ENCODE measurements around the gene PAFAH1B1.
"Not testable (repeated sequence)": the region's sequence is repeated elsewhere in the genome, so short reads cannot be mapped to it uniquely, and the experiment has no call there.

PAFAH1B1 gene

DNA sequence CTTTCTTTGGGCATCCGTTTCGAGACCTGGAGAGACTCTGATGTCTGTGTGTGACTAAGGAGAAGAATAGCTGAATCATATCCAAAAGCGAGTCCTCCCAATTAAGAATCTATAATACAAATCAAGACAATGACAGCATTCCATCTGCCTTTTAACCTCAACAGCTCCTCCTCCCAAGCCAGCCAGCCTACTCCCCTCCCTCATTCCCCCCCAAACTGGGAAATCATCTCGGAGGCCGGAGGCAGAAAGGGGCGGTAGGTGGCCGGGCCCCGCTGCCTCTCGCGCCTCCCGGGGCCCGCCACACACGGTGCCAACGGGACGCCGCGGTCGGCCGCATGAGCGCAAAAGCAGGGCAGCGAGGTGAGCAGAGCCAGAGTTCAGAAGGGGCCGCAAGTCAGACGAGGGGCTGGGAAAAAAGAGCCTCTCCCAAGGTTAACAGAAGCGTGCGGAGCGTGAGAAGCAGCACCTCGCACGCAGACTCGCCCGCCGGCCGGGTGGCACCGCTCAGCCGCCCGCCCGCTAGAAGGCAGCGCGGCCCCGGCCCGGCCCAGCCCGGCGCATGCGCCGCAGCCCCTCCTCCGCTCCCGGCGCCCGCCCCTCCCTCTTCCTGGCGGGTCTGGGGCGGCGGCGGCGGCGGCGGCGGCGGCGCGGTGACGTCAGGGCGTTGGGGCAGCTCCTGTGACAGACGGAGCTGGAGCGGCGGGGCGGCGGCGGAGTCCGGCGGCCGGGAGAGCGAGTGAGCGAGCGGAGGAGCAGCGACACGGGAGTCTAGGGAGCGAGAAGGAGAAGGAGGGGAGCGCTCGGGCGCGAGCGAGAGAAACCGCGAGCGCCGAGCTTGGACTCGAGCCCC is at the start of gene PAFAH1B1:
Gene PAFAH1B1, plus strand, starts transcription at position 684 of the 850 bp plus-strand sequence. CDS start 44,635 bp downstream, outside the sequence.
- DNase-seq (ENCODE audit: low spot score), result peak; percentile 84

DNA sequence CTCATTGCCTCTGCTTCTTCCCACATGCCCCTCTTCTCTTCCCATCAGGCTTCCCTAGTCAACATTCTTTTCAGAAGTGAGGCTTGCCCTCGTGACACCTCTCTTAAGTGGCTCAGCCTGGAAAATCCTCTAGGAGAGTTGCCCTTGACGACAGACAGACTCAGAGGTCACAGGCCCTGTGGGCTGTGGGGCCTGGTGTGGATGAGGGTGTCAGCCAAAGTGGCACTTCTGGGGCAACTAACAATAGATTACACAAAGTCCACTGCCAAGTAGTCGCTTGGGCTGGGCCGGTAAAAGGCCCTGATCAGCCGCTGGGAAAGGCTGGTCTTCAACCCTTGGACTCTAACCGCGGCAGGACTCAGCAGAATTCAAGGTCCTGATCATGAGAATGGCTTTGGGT is 48.1 kb upstream of the PAFAH1B1 start:
- no peak for DNase-seq (ENCODE audit: low spot score)

DNA sequence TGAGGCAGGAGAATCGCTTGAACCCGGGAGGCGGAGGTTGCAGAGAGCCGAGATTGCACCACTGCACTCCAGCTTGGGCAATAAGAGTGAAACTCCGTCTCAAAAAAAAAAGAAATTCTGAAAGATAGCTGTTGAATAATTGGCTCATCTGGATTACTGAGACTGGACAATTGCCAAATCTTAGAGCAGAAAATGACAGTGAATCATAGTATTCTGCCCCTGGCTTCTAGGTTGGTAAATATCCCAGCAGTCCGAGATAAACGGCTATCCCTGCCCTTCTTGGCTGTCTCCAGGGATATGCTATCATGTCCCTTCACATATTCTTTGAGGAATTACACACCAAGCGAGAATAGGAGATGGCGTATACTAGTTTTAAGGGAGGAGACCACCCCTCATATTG is 46.3 kb upstream of the PAFAH1B1 start:
- DNase-seq (ENCODE audit: low spot score), result no peak

DNA sequence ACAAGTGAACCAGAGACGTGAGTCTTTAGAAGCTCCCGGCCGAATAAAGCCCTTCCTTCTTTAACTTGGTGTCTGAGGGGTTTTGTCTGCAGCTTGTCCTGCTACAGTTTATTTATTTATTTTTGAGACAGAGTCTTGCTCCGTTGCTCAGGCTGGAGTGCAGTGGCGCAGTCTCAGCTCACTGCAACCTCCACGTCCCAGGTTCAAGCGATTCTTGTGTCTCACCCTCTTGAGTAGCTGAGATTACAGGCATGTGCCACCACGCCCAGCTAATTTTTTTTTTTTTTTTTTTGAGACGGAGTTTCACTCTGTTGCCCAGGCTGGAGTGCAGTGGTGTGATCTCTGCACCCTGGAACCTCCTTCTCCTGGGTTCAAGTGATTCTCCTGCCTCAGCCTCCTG is 45.4 kb upstream of the PAFAH1B1 start:
- not testable (repeated sequence) for DNase-seq (ENCODE audit: low spot score)

DNA sequence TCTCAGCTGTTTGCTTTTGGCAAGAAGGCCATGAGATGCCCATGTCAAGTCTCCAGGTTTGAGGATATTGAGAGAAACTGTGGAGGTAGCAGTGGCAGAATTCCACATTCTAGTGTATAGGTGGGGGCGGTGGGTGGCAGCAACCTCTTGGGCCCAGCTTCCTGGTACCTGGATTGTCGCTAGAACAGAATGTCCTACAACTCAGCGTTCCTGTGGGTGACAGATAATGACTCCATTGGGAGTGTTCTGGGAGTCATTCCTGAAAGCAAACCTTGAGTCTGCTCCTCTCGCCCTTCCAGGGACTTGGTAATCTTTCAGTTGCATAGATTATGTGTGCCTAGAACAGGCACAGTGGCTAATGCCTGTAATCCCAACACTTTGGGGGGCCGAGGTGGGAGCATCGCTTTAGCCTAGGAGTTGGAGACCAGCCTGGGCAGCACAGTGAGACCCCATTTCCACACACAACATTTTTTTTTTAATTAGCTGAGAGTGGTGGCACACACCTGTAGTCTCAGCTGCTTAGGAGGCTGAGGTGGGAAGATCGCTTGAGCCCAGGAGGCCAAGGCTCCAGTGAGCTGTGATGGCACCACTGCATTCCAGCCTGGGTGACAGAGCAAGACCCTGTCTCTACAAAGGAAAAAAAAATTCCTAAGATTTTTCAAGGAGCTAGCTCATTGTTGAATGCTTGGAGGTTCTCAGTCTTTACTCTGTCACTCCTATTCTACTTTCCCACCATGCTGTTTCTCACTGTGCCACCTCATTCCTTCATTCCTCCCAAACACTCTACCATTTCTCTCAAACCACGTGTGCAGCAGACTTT is 43.9 kb upstream of the PAFAH1B1 start:
- DNase-seq (ENCODE audit: low spot score), result no peak

DNA sequence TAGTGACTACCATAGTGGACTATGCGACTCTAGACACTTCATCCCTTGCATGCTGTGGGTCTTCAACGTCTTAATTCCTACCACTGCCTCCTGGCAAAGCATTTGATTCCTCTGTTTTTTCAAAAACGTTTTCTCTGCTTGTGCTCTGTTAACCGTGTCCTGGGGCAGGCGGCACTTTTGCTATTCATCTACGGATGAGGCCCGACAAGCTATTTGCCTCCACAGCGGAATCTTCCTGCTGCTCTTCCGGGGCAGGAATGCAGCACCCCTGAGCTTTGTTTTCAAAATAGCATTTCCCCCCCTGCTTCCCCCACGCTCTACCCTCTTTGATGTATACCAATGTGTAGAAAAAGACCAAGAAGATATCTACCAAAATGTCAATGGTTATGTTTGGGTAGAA is 42.0 kb upstream of the PAFAH1B1 start:
- DNase-seq (ENCODE audit: low spot score), result no peak

DNA sequence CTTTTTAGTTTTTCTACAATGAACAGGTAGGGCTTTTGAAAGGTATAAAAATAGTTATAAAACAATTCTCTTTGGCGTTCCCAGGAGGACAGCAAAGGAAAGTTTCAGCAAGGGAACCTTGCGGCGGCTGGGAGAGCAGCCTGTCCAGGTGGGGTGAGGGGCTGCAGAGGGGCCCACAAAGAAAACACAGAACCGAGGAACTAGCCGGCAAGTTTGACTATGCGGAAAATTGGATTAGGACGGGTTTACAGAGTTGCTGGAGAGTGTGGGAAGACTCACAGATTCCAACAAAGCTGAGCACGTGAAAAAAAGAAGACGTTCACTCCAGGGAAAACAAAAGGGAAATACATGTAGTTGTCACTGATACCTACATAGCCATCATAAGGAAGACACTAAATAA is 41.5 kb upstream of the PAFAH1B1 start:
- DNase-seq (ENCODE audit: low spot score), result no peak

DNA sequence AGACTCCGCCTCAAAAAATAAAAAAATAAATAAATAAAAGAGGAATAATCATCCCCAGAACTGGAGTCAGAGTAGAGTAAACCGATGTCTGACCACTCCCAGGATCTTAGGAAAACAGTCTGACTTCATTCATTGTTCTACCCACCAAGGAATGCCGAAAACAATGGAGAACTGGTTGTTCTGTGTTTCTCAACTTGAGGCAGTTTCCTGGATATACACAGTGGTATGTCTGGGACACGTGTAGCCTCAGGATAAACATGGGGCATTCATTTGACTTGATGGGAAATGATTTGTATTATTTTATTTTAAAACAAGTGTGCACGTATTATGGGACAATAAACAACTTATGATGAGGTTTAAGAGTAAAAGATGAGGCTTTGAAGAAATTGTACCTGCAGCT is 32.8 kb upstream of the PAFAH1B1 start:
- no peak for DNase-seq (ENCODE audit: low spot score)

DNA sequence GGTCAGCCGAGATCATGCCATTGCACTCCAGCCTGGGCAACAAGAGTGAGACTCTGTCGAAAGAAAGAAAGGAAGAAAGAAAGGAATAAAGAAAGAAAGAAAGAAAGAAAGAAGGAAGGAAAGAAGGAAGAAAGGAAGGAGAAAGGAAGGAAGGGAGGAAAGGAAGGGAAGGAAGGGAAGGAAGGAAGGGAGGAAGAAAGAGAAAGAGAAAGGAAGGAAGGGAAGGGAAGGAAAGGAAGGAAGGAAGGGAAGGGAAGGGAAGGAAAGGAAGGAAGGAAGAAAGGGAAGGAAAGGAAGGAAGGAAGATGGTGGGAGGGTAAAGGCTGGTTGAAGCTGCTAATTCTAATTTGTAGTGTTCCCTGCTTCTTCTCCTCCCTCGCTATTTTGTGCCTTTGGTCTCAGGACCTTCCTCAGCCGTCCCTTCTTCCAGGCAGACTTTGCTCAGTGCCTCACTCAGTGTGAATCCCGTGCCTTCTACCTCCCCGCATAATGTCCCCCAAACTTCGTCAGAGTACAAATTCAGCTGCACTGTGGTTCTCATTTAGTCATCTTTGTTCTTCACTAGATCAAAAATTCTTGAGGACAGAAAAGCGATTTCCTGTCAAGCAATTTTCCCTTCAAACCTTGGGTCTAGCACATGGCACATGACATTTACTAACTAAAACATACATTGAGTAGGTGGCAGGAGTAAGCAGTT is 31.1 kb upstream of the PAFAH1B1 start:
- no peak for DNase-seq (ENCODE audit: low spot score)

DNA sequence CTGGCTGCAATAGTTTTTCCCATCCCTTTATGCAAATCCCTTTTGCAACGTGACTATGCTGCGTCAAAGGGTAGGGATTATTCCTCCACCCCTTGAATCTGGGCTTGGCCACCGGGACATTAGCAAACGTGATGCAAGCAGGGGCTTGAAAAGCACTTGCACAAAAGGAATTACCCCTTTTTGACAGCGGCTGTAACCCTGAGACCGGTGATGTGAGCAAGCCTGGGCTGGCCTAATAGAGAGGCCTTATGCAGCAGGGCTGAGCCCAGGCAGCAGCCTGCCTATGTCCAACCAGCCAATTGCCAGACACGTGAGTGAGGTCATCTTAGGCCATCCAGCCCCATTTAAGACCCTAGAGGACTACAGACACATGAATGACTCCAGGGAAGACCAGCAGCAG is 30.4 kb upstream of the PAFAH1B1 start:
- no peak for DNase-seq (ENCODE audit: low spot score)

DNA sequence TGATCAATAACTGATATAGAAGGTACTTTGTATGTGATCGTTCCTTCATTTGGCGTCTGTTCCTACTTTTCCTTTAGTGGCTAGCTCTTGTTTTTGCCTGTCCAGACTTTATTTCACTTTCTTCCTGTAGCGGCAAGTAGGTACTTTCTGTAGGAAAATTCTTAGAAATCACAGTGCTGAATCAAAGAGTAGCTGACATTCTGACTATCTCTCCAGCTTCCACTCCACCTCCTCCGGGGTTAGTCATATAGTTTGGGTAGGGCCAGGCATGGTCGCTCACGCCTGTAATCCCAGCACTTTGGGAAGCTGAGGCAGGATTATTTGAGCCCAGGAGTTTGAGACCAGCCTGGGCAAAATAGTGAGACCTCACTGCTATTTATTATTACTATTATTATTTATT is 29.9 kb upstream of the PAFAH1B1 start:
- DNase-seq (ENCODE audit: low spot score), result no peak

DNA sequence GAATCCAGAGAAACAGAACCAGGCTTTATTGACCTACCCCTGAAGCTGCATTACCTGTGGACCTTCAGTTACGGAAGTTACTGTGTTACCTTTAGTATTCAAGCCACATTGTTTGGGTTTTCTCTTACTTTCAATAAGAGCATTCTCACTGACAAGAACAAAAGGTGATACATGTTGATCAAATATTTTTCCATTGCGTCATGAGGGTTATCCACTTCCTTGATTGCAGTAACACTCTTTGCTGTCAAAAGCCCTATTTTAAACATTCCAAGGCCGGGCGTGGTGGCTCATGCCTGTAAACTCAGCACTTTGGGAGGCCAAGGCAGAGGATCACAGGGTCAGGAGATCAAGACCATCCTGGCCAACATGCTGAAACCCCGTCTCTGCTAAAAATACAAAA is 28.6 kb upstream of the PAFAH1B1 start:
- DNase-seq (ENCODE audit: low spot score), result no peak

DNA sequence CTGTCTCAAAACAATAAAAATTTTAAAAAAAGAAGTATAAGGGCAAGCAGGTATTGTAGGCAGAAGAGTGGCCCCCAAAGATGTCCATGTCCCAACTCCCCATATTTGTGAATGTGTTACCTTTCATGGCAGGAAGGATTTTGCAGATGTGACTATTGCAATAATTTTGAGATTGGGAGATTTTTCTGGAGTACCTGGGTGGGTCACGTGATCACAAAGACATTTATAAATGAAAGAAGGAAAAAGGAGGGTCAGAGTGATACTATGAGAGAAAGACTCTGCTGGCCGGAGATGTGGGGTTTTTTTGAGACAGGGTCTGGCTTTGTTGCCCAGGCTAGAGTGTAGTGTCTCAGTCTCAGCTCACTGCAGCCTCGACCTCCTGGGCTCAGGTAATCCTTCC is 27.4 kb upstream of the PAFAH1B1 start:
- DNase-seq (ENCODE audit: low spot score), result no peak

DNA sequence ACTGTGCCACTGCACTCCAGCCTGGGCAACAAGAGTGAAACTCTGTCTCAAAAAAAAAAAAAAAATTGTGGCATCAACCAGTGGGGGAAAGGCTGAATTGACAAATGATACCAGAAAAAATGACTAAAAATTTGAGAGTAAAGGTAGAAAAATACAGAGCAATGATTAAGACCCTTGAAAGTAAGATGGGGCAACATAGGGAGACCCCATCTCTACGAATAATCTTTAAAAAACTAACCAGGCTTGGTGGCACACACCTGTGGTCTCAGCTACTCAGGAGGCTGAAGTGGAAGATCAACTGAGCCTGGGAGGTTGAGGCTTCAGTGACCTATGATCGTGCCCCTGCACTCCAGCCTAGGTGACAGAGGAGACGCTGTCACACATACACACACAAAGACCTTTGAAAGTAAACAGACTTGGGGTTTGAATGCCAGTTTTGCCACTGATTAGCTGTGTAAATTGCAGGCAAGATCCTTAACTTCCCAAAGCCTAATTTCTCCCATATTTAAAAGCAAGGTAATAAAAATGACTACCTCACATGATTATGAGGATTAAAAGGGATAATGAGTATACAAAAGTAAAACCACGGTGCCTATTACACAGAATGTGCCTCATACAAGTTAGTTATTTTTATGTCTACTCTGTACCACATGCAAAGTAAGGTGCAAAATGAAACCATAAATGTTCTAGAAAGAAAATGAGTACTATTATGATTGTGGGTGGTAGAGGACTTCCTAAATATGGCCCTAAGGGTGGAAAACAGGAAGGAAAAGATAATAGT is 21.7 kb upstream of the PAFAH1B1 start:
- peak; percentile 17 for DNase-seq (ENCODE audit: low spot score)

DNA sequence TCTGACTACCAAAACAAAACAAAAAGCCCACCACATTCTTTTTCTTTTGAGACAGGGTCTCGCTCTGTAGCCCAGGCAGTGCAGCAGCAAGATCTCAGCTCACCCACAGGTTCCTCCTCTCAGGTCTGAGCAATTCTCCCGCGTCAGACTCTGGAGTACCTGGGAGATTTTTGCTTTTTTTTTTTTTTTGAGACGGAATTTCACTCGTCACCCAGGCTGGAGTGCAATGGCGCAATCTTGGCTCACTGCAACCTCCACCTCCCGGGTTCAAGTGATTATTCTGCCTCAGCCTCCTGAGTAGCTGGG is 21.2 kb upstream of the PAFAH1B1 start:
- DNase-seq (ENCODE audit: low spot score), result not testable (repeated sequence)

DNA sequence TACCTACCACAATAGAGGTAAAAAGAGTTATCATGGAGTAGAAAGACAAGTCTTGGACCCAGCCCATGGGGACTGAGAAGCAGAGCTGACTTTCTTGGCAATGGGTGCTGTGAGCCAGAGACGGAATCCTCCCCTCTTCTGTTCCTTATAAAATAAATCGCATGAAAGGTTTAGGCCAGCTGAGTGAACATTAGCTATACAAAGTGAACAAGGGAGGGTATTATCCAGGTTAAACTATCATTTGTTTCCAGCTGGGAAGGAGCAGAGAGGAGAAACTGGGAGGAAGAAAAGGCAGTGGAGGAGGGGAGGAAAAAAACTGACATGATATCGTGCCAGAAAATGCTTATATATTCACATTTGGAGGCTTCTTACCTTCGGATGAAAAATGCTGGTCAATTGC is 13.3 kb upstream of the PAFAH1B1 start:
- DNase-seq (ENCODE audit: low spot score), result no peak

DNA sequence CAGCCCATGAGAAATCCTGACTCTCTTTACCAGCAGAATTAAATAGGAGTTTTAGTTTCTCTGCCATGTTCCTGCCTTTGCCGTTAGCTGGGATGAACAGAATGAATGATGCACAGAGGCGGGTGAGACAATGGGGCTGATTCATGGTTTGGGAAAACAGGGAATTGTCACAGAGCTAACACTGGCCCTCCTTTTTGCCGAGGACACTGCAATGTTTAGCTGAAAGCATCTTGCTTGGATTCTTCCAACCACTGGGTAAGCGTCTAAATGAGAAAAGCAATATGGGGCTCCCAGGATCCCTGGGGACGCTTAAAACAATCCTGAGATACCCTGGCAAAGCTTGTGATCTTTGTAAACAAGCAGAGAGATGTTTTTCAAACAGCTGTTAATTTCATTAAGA is 12.8 kb upstream of the PAFAH1B1 start:
- no peak for DNase-seq (ENCODE audit: low spot score)

DNA sequence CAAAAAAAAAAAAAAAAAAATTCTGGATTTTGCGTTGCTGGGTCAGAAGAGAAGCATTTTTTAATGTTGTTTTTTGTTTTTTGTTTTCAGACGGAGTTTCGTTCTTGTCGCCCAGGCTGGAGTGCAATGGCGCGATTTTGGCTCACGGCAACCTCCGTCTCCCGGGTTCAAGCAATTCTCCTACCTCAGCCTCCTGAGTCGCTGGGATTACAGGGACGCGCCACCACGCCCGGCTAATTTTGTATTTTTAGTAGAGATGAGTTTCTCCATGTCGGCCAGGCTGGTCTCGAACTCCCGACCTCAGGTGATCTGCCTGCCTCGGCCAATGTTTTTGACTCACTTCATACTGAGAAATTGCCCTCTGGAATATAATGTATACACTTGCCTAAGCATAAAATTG is 11.0 kb upstream of the PAFAH1B1 start:
- no peak for DNase-seq (ENCODE audit: low spot score)

DNA sequence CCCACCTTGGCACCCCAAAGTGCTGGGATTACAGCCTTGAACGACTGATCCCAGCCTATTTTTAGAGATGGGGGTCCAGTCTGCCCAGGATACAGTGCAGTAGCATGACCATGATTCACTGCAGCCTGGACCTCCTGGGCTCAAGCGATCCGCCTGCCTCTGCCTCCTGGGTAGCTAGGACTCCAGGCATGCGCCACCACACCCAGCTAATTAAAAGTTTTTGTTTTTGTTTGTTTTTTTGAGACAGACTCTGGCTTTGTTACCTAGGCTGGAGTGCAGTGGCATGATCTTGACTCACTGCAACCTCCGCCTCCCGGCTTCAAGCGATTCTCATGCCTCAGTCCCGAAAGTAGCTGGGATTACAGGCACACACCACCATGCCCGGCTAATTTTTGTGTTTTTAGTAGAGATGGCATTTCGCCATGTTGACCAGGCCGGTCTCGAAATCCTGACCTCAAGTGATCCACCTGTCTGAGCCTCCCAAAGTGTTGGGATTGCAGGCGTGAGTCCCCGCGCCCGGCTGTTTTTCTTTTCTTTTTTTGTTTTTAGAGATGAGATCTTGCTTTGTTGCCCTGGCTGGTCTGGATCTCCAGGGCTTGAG is 2.3 kb upstream of the PAFAH1B1 start:
- DNase-seq (ENCODE audit: low spot score), result no peak

DNA sequence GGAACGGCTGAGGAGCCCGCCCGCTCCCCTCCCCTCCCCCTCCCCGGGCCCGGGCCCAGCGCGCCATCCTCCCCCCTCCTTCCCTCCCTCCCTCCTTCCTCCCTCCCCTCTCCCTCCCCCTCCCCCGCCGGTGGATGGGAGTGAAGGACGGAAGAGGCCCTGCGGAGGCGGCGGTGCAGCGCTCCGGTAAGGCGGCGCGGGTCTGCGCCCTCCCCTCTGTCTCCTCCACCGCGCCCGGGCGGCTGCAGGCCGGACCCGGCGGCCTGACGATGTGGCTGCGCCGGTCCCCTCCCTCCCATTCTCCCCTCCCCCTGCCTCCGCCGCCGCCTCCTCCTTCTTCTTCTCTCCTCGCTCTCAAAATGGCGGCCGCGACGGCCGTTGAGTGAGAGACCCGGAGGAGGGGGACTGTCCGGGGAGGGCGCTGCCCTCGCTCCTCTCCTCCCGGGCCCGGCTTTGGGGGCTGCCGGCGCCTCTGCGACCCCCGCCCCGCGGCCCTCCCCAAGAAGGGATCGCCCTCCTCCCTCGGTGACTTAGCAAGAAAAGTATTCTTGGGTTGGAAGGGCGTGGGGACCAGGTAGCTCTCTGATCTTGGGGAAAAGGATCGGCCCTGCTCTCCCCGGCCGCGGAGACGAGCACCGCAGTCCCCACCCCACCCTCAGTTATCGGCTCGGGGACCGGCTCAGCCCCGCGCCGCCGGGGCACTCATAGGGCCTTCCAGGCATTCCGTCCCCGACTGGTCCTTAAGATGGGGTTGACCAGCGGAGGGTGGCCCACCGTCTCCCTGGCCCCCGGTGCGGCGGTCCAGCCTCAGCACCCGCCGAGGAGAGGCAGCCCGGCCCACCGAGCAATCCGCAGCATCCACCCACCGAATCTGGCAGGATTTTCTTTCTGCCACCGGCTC is 617 bp downstream of the PAFAH1B1 start:
- DNase-seq (ENCODE audit: low spot score), result peak; percentile 78

Measured in NAMALWA (cell line).